Measurements from ENCODE around the gene ITPRID1.

The ITPRID1 gene

GRCh38 chr7:31488562-31489203, 25.2 kb upstream of the ITPRID1 start:
- Histone ChIP-seq H3K9me3 (ENCODE audit: insufficient read depth, low read depth, low read length) (peaks cover 4% of the 10 kb centered on the region; the same call in 1 of the 2 replicates), H3K36me3 (ENCODE audit: insufficient read depth, low read depth, low read length) (no peaks in the 10 kb centered on the region), H3K9ac (ENCODE audit: low read depth, low read length) (no peak overlapping the region), H3K4me1 (ENCODE audit: insufficient read depth, low read length) (peaks cover 4% of the 10 kb centered on the region; the same call in 1 of the 2 replicates), H3K27ac (ENCODE audit: low read length) (no peak overlapping the region), H3K27me3 (ENCODE audit: insufficient read depth, low read length) (no peaks in the 10 kb centered on the region), H3K4me3 (ENCODE audit: low read length) (no peak overlapping the region)

DNA sequence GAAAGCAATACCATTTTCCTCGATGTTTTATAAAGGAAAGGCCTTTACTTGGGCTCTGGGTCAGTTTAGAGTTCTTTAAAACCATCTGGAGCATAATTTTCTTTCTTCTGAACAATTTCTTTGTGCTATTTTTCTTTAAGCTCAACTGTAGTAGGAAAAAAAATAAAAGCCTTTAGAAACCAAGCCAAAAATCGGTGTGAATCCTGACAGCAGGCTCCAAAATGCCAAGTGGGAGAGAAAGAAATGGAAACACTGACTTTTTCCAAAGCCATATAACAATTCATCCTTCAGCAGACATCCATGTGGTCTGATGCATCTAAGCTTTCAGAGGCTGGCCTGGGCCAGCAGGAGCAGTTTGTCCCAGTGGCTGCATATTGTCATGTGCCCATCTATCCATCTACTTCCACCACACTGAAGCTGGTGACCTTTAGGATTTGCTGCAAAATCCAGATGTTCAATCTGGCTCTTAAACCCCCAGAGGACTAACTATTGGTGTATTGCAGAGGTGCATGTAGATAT, 23.0 kb upstream of the ITPRID1 start:
- Histone ChIP-seq H3K4me1 (ENCODE audit: insufficient read depth, low read length) (peaks cover 12% of the 10 kb centered on the region), H3K9ac (ENCODE audit: low read depth, low read length) (no peak overlapping the region), H3K4me3 (ENCODE audit: low read length) (no peak overlapping the region), H3K36me3 (ENCODE audit: insufficient read depth, low read depth, low read length) (no peaks in the 10 kb centered on the region), H3K27ac (ENCODE audit: low read length) (no peak overlapping the region), H3K9me3 (ENCODE audit: insufficient read depth, low read depth, low read length) (no peaks in the 10 kb centered on the region), H3K27me3 (ENCODE audit: insufficient read depth, low read length) (no peaks in the 10 kb centered on the region)

DNA sequence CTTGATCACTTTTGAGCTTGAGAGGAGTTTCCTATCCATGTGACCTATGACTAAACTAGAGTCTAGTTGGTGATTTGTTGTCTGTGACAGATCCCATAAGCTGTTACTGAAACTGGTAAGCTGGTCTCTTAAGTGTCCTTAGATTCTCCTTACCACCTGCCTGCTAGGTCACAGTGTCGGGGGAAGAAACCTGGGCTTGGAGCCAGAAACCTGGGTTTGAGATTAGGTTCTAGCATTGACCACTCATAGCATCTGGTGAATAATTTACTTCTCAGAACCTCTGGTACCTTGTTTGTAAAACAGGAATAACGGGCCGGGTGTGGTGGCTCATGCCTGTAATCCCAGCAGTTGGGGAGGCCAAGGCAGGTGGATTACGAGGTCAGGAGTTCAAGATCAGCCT, 21.8 kb upstream of the ITPRID1 start:
- Histone ChIP-seq H3K9me3 (ENCODE audit: insufficient read depth, low read depth, low read length) (no peaks in the 10 kb centered on the region), H3K27ac (ENCODE audit: low read length) (no peak overlapping the region), H3K4me3 (ENCODE audit: low read length) (no peak overlapping the region), H3K27me3 (ENCODE audit: insufficient read depth, low read length) (no peaks in the 10 kb centered on the region), H3K9ac (ENCODE audit: low read depth, low read length) (no peak overlapping the region), H3K36me3 (ENCODE audit: insufficient read depth, low read depth, low read length) (no peaks in the 10 kb centered on the region), H3K4me1 (ENCODE audit: insufficient read depth, low read length) (peaks cover 12% of the 10 kb centered on the region)

DNA sequence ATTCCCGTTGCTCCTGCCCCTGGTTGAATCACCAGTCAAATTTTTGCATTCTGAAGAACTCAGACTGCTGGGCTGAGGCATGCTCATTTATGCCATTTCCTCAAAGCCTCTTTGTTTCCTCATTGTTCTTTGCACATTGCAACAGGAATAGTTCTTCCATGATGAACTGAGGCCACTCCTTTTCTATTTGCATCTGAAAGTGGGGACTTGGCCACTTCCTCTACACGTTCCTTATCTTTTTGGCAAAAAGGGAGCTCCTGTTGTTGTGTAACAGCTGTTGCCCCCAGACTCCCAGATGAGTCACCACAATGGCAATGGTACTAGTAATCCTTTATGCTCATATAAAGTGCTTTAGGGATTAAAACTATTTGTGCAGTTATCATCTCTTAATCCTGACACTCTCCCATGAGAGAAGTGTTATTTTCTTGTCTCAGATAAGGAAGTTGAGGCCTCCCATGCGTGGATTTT, 20.1 kb upstream of the ITPRID1 start:
- H3K9ac ChIP-seq (ENCODE audit: low read depth, low read length): no peak overlapping the region
- no peak overlapping the region for H3K27ac ChIP-seq (ENCODE audit: low read length)
- no peaks in the 10 kb centered on the region for H3K27me3 ChIP-seq (ENCODE audit: insufficient read depth, low read length)
- peaks cover 12% of the 10 kb centered on the region for H3K4me1 ChIP-seq (ENCODE audit: insufficient read depth, low read length)
- H3K9me3 ChIP-seq (ENCODE audit: insufficient read depth, low read depth, low read length): no peaks in the 10 kb centered on the region
- no peaks in the 10 kb centered on the region for H3K36me3 ChIP-seq (ENCODE audit: insufficient read depth, low read depth, low read length)
- no peak overlapping the region; the same call in 1 of the 2 replicates for H3K4me3 ChIP-seq (ENCODE audit: low read length)

- Histone ChIP-seq H3K27ac (ENCODE audit: low read length) (no peak overlapping the region), H3K4me1 (ENCODE audit: insufficient read depth, low read length) (peaks cover 12% of the 10 kb centered on the region), H3K36me3 (ENCODE audit: insufficient read depth, low read depth, low read length) (no peaks in the 10 kb centered on the region), H3K27me3 (ENCODE audit: insufficient read depth, low read length) (no peaks in the 10 kb centered on the region), H3K4me3 (ENCODE audit: low read length) (no peak overlapping the region), H3K9ac (ENCODE audit: low read depth, low read length) (no peak overlapping the region), H3K9me3 (ENCODE audit: insufficient read depth, low read depth, low read length) (no peaks in the 10 kb centered on the region)
Measured at GRCh38 chr7:31494421-31494820, 19.5 kb upstream of the ITPRID1 start.

- Histone ChIP-seq H3K27me3 (ENCODE audit: insufficient read depth, low read length) (no peaks in the 10 kb centered on the region), H3K27ac (ENCODE audit: low read length) (no peak overlapping the region), H3K4me1 (ENCODE audit: insufficient read depth, low read length) (peaks cover 12% of the 10 kb centered on the region), H3K4me3 (ENCODE audit: low read length) (no peak overlapping the region), H3K36me3 (ENCODE audit: insufficient read depth, low read depth, low read length) (no peaks in the 10 kb centered on the region), H3K9me3 (ENCODE audit: insufficient read depth, low read depth, low read length) (no peaks in the 10 kb centered on the region), H3K9ac (ENCODE audit: low read depth, low read length) (no peak overlapping the region)
Measured at GRCh38 chr7:31495653-31496052, 18.2 kb upstream of the ITPRID1 start.

DNA sequence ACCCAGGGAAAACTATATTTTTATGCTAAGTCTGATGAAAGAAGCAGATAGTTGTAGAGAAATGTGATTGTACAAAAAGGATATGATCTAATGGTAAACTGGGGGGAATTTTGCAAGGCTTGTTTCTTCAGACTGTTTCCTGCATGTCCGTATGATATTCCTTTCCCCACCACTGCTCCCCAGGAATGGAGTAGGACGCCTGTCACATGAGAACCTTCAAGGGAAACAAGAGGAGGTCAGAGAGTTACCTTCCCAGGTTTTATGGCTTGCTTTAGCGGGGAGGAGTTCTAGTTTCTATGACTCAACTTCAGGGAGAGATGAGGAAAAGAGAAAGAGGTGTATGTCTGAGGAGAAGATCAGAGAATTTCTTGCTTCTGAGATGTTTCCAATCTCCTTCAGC, 16.4 kb upstream of the ITPRID1 start:
- Histone ChIP-seq H3K4me1 (ENCODE audit: insufficient read depth, low read length) (peaks cover 12% of the 10 kb centered on the region), H3K4me3 (ENCODE audit: low read length) (no peak overlapping the region), H3K27me3 (ENCODE audit: insufficient read depth, low read length) (no peaks in the 10 kb centered on the region), H3K9me3 (ENCODE audit: insufficient read depth, low read depth, low read length) (no peaks in the 10 kb centered on the region), H3K36me3 (ENCODE audit: insufficient read depth, low read depth, low read length) (no peaks in the 10 kb centered on the region), H3K27ac (ENCODE audit: low read length) (no peak overlapping the region), H3K9ac (ENCODE audit: low read depth, low read length) (no peak overlapping the region)

- no peak overlapping the region for H3K27ac ChIP-seq (ENCODE audit: low read length)
- H3K27me3 ChIP-seq (ENCODE audit: insufficient read depth, low read length): no peaks in the 10 kb centered on the region
- H3K4me1 ChIP-seq (ENCODE audit: insufficient read depth, low read length): no peaks in the 10 kb centered on the region
- no peaks in the 10 kb centered on the region for H3K9me3 ChIP-seq (ENCODE audit: insufficient read depth, low read depth, low read length)
- no peaks in the 10 kb centered on the region for H3K36me3 ChIP-seq (ENCODE audit: insufficient read depth, low read depth, low read length)
- H3K4me3 ChIP-seq (ENCODE audit: low read length): no peak overlapping the region
- no peak overlapping the region for H3K9ac ChIP-seq (ENCODE audit: low read depth, low read length)
Measured at GRCh38 chr7:31500656-31501055, 13.2 kb upstream of the ITPRID1 start.

DNA sequence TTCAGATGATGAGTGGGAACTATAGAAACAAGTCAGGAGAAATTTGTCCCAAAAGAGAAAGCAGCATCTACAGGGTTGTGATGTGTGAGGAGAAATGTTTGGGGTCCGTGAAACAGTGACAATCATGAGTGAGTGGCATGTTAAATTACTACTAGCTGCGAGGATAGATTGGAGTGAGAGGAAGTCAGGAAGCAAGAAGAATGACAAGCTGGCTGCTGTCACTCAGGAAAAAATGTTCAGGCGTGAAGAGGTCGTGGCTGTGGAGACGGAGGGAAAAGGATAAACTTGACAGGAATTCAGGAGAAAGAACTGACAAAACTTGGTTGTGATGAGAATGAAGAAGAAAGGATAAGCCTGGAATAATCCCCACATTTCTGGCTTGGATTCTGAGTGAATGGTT, 5.1 kb upstream of the ITPRID1 start:
- no peaks in the 10 kb centered on the region for H3K4me1 ChIP-seq (ENCODE audit: insufficient read depth, low read length)
- H3K27me3 ChIP-seq (ENCODE audit: insufficient read depth, low read length): no peaks in the 10 kb centered on the region
- peaks cover 9% of the 10 kb centered on the region for H3K9me3 ChIP-seq (ENCODE audit: insufficient read depth, low read depth, low read length)
- H3K27ac ChIP-seq (ENCODE audit: low read length): no peak overlapping the region
- H3K36me3 ChIP-seq (ENCODE audit: insufficient read depth, low read depth, low read length): no peaks in the 10 kb centered on the region
- H3K9ac ChIP-seq (ENCODE audit: low read depth, low read length): no peak overlapping the region
- no peak overlapping the region for H3K4me3 ChIP-seq (ENCODE audit: low read length)

DNA sequence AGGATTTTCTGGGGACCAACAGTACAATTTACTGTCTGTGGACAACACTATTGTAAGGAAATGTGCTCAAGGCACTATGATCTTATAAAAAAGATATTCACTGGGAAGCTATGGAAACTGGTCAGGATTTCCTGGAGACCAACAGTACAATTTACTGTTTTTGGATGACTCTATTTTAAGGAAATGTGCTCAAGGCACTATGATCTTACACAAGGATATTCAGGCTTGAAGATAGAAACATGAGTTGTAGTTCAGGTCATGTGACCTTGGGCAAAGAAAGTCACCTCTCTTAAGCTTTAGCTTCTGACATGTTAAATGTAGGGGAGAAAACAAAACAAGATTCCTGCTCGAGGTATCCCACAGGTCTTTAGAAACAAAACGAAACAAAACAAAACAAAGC, 1.7 kb upstream of the ITPRID1 start:
- Histone ChIP-seq H3K27ac (ENCODE audit: low read length) (no peak overlapping the region), H3K9me3 (ENCODE audit: insufficient read depth, low read depth, low read length) (peaks cover 17% of the 10 kb centered on the region), H3K4me1 (ENCODE audit: insufficient read depth, low read length) (no peaks in the 10 kb centered on the region), H3K27me3 (ENCODE audit: insufficient read depth, low read length) (no peaks in the 10 kb centered on the region), H3K9ac (ENCODE audit: low read depth, low read length) (no peak overlapping the region), H3K4me3 (ENCODE audit: low read length) (no peak overlapping the region), H3K36me3 (ENCODE audit: insufficient read depth, low read depth, low read length) (no peaks in the 10 kb centered on the region)

GRCh38 chr7:31516680-31517502, 3.0 kb downstream of the ITPRID1 start:
- no peaks in the 10 kb centered on the region for H3K36me3 ChIP-seq (ENCODE audit: insufficient read depth, low read depth, low read length)
- H3K4me1 ChIP-seq (ENCODE audit: insufficient read depth, low read length): no peaks in the 10 kb centered on the region
- peaks cover 11% of the 10 kb centered on the region for H3K9me3 ChIP-seq (ENCODE audit: insufficient read depth, low read depth, low read length)
- no peaks in the 10 kb centered on the region for H3K27me3 ChIP-seq (ENCODE audit: insufficient read depth, low read length)
- no peak overlapping the region for H3K27ac ChIP-seq (ENCODE audit: low read length)
- H3K9ac ChIP-seq (ENCODE audit: low read depth, low read length): no peak overlapping the region
- H3K4me3 ChIP-seq (ENCODE audit: low read length): no peak overlapping the region

- Histone ChIP-seq H3K27me3 (ENCODE audit: insufficient read depth, low read length) (no peaks in the 10 kb centered on the region), H3K9me3 (ENCODE audit: insufficient read depth, low read depth, low read length) (peaks cover 11% of the 10 kb centered on the region), H3K27ac (ENCODE audit: low read length) (no peak overlapping the region), H3K4me3 (ENCODE audit: low read length) (no peak overlapping the region), H3K36me3 (ENCODE audit: insufficient read depth, low read depth, low read length) (no peaks in the 10 kb centered on the region), H3K9ac (ENCODE audit: low read depth, low read length) (no peak overlapping the region), H3K4me1 (ENCODE audit: insufficient read depth, low read length) (no peaks in the 10 kb centered on the region)
Measured at GRCh38 chr7:31517513-31517912, 3.6 kb downstream of the ITPRID1 start.

Data from iPS-20b (cell line).